Stimulated activated CD4-positive, alpha-beta T cell treated with anti-CD3 and anti-CD28 coated beads, TNF-alpha, amount 100 ng/mL, for 48 hours (primary cell): ENCODE data around the gene HDAC4.

ENCODE experiments used
- DNase-seq, 3 donors: peaks; one replicate each; pipeline ENCODE4 v3.0.0-alpha.2; 2020; ENCODE audit warnings: low read depth in 3 of 3

The HDAC4 gene

DNA sequence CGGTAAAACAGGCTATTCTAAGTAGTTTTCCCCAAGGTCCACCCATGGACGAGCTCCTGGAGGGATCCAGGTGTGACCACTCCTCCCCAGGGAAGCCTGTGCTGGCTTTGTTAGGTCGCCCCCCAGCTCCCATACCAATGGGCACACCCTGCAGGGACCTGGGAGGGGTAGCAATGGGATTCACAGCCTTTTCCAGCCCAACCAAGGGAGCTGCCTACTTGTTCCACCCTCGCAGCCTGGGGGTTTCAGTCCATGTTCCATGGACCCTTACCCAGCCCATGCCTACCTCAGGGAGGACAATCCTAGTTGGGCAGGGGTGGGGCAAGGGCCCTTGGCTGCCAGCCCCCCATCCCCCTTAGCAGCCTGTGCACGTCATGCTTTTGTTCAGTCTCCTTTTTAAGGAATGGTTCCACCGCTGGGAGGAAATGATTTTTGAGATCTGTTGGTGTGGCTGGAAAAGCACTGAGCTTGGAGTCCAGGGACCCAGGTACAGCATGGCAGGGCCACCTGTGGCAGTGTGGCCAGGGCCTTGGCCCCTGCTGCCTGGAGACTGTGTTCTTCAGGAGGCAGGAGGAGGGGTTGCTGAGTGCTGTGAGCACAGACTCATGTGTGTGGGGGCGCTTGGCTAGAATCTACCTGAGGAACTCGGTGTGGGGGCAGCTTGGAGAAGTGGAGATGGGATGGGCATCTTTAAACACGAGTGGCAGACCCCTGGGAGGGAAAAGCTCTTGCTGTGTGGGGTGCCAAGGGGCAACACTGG is 386.2 kb downstream of the HDAC4 start:
- no peak for DNase-seq

DNA sequence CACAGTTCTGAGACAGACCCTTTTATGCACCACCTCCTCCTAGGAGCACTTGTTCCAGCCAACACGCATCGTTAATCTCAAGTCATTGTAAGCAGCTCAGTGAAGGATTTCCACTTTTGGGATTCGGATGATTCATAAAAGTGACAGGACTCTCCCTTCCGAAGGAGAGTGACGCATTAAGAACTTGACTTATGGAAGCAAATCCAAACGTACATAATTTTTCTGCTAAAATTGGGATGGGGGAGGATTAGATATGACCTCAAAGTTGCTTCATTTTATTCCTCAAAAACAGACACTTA is 387.2 kb downstream of the HDAC4 start:
- no peak for DNase-seq

DNA sequence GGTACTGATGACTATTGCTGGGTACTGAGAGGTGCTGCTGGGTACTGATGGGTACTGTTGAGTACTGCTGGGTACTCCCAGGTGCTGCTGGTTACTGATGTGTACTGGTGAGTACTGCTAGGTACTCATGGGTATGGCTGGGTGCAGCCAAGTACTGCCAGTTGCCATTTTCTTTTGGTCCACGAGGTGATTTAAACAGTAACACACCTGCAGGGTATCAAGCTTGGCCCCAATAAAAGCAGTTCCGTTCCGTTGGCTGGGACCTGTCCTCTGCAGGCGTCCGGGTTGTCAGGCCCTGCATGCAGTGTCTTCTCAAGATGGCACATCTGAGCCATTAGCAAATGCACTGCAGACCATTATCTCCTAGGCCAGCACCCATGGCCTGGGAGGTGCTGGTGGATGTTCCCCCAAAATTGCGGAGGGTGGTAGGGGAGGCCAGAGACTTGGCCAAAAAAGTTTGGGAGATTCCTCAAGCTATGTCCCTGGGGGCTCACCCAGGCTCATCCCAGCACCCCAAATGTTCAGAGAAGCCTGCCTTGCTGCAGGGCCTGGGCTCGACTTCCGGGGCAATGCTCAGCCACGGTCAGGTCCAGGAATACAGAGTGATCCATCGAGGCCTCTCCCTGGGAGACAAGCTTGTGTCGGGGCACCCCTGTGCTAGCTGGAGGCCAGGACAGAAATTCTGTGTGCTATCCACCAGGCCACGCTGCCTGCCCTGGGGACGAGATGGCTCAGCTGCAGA is 387.7 kb downstream of the HDAC4 start:
- DNase-seq = no peak

DNA sequence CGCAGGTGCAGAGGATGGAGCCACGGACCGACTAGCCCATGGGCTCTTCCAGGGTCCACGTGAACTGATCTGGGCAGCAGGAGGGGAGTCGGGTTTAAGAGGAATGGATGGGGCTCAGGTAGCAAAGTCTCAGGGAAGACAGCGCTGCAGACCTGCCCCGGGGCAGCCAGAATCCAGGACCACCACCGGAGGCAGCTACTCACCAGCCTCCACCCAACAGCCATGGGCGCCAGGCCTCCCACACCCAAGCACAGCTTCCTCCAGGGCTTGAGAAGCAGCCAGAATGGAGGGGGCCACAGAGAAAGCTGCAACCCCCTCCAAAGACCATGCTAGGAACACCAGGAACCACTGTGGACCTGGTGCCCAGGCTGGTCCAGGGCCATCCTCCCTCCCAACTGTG is 388.6 kb downstream of the HDAC4 start:
- no peak for DNase-seq

DNA sequence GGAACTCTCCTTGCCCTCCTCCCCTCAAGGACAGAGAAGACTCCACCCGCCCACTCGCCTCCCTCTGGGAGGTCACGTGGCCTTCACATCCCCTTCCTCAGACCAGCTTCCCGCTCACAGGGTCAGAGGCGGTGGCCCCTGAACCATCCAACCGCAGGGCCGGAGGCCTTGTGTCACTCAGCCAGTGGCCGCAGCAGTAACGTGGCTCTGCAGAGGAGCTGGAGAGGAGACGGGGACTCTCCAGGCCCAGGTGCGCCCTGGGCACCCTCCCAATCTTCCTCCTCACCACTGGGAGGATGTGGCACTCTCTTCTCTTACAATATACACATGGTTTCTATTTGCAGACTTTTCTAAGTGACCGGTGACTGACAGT is 391.2 kb downstream of the HDAC4 start:
- no peak for DNase-seq

DNA sequence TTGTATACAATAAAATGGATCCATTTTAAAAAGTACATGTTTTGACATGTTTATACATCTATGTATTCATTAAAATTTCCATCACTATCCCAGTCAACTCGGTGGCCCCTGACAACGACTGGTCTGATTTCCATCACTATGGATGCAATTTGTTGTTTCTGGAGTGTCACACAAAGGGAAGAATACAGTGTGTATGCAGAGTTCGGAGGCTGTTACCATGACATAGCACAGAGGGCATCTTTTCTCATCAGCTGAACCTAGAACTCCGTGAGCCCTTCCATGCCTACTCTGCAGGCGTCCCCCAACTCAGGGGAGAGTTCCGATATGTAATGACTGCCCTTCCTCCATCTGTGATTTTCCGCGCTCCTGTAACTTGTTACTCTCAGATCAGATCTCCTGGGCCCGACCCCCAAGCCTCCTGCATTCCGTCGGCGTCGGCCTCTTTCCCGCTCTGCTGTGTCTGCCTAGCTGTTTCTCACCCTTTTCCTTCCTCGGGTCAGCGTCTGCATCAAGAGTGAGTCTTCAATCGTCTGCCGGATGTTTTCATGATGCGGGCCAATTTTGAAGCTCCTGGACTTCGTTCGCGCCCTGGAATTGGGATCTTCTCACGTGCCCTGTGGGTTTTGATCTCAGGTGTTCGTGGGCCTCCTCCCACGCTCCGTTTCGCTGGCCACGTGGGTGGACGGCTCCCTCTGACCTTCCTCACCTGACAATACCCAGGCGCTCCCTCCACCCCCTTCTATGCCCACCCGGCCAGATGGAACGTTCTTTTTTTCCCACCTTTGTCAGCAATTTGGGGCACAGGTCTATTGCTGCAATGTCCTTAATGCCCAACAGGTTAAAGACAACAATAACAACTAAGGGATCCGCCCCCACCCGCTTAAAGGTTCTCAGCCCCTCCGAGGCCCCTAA is 391.9 kb downstream of the HDAC4 start:
- DNase-seq = no peak

DNA sequence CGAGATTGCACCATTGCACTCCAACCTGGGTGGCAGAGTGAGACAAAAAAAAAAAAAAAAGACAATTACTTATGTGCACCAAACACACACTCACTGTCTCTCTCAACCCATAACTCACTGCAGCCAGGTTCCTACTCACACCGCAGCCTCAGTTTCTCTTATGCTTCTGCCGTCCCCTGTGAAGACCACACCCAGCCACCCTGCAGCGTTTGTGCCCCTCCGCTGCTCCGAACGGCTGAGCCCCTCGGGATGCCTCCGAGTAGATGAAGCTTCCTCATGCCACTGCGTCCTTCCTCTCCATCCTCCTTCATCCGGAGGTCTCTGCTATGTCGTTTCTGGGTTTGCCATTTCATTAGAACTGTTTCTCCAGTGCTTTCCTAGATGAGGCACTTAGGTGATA is 392.8 kb downstream of the HDAC4 start:
- DNase-seq = no peak

DNA sequence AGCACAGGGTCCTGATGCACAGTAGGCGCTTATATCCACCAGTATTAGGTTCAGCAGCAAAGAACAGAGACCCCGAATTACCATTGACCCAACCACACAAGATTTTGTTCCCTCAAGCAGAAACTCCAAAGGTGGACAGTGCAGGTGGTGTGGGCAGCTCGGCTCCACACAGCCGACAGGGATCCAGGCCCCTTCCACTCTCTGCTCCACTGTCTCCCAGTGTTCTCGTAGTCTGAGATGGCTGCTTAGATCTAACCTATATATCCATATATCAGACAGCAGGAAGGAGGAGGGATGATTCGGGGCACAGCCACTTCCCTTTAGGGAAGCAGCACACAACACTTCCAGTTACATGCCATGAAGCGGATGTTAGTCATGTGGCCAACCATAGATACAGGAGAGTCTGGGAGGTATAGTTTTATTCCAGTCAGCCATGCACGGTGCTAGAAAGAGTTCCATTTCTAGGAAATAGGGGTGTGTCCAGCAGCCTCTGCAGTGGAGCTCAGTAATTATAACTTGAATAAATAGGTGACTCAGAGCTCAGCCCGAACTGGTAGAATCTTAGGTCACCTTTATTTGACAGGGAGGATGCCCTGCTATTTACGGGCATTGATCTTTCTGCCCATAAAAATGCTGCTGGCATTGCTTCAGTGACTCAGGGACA is 394.1 kb downstream of the HDAC4 start:
- no peak for DNase-seq

DNA sequence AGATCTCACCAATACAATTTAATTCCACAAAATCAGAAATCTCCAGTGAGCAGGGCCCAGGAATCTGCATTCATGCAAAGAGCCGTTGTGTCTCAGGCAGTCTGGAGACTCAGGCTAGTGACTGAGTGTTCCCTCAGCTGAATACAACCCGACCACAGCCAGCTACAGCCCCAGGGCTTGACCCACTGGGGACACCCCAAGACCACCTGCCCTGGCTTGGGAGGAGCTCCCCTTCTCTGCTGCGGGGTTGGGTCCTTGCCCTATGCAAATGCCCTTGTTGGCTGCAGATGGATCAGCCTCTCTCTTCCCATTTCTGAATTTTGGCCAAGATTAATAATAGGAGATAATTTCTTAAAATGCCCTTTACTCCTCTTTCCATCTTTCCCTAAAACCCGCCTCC is 395.2 kb downstream of the HDAC4 start:
- no peak for DNase-seq

DNA sequence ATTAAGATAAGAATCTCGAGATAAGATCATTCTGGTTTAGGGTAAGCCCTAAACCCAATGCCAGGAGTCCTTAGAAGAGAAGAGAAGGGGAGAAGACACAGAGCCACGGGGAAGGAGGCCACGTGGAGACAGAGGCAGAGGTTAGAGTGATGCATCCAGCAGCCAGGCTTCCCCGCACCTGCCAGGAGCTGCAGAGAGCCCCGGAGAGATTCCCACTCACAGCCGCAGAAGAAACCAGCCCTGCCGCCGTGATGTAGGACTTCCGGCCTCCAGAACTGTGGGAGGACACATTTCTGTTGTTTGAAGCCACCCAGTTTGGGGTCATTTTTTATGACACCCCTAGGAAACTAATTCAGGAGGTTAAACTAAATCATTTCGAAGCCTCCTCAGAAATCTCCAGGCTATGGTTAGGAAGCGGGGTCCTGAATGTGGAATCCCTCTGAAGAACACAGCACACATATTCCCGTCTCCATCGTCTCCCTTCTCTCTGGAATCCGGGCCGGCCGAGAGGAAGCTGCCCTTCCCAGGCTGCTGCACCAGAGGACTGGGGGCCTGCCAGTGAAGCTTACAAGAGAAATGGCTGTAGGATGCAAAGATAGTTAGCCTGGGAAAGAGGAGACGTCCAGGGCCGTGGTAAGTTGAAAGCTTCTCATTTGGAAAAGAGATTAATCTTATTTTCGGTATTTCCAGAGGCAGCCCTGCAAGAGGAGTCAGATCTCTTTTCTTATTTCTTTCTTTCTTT is 396.4 kb downstream of the HDAC4 start:
- DNase-seq = no peak

DNA sequence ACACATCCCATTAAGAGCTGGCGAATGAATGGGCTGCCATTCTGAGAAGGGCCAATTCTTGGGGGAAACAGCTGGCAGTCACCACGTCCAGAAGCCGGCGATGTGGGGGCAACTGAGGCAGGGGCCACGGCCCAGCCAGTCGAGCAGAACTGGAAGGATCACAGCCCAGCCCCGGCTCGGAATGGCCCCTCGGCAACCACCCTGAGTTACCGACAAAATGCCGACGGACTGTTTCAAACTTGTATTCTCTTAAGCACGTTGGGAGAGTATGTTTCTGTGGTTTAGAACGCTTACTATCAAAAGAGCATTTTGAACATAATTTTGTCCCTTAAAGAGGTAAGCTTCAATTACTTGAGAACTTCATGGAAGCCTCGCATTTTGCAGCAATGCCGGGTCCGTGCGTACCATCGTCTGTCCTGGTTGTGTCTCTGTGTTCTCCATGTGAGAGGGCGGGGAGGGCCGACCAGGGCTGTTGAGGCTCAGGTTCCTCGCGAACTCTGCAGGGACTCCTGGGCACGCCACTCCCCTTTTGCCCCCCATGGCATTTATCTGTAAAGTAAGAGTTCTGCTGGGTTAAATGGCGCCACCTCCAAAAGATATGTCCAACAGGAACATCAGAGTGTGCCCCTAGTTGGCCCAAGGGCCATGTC is 397.1 kb downstream of the HDAC4 start:
- DNase-seq = no peak

DNA sequence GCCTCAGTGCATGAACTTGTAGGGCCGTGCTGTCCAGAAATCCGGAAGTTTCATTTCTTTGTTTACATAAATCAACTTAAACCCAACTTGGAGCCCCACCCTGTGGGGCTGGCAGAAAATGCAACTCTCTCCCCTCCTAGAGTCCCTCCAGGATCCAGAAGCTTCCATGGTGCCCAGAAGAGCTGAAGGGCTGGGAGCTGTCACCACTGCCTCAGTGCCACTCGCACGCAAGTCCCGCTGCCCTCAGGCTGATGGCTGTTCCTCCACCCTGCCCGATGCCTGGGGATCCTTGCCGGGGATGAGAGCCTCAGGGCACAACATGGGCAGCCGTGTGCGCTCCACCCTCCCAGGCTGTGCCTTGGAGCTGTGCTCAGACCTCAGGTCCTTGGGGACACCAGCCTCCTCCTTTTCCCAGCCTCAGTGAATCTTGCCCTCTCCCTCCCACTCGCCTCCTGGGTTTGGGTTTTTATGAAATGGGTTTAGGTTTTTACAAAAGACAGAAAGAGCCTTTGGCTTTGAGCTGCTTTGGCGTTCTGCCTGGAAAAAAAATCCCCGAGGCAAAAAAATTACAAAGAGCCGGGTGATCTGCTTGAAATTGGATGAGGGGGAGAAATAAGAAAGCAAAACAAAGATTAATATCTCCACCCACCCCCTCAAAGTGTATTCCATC is 397.7 kb downstream of the HDAC4 start:
- no peak for DNase-seq

DNA sequence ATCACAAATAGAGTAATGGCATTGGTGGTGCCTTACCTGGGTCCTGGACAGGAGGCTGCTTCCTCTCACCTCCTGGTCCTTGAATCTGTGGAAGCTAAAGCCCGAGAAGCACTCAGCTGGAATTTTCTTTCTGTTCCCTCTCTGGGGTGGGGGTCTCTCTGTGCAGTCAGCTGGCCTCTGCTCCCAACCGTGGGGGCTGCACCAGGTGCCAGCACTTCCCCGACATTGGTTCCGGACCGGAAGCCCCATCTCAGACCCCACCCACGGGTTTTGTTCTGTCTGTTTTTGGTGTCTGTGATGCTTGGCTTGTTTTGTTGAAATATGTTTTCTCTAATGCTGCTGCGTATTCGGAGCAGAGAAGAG is 398.2 kb downstream of the HDAC4 start:
- no peak for DNase-seq

DNA sequence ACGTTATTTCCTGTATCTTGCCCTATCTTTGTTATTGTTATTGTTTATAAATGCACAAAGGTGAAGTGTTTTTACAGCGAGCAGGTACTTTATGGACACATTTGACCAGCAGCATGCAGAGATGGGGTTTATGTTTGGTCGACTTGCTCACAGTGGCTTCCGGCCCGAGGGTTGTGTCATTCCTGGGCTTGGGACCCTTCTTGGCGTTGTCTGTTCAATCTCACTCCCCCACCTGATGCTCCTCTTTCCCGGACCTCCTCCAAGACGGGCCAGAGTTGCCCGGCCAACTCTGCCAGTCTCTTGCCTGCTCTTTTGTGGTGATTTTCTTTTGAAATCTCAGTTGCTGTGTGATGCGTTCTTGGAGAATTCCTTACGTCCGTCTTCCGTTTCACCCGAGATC is 399.0 kb downstream of the HDAC4 start:
- DNase-seq = no peak

DNA sequence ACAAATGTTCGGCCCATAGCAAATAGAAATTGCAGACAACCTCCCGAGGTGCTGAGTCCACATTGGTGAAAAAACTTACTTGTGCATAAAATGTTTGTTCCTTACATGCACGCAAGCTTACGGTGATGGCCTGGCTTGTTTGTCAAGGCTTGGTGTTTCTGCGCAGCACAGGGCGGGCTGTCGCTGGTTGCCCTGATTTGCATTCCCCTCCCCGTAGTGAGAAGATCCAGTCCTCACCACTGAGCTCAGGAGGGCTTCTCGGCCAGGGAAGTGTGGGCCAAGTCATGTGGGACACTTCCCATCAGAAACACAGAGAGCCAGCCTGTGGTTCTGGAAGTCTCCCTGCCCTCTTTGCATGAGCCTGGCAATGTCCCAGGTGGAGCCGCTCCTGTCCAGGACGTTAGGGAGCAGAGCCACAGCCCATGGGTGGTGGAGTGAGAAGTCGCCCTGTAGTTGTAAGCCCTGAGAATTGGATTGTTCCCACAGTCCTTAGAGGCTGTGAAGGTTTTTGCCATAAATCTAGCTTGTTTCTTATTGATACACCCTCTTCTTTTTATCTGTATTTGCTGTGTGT is 400.2 kb downstream of the HDAC4 start:
- DNase-seq = no peak

DNA sequence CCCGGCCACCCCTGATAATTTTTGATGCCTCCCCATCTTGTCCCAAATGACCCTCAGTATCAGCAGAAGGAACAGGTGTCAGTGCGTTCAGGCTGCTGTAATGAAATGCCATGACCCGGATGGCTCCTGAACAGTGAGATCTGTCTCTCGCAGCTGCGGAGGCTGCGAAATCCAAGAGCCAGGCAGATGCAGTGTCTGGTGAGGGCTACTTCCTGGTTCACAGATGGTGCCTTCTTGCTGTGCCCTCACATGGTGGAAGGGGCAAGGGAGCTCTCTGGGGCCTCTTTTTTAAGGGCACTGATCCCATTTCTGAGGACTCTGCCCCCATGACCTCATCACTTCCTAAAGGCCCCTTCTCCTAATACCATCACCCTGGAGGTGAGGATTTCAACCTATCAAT is 400.7 kb downstream of the HDAC4 start:
- DNase-seq = no peak

DNA sequence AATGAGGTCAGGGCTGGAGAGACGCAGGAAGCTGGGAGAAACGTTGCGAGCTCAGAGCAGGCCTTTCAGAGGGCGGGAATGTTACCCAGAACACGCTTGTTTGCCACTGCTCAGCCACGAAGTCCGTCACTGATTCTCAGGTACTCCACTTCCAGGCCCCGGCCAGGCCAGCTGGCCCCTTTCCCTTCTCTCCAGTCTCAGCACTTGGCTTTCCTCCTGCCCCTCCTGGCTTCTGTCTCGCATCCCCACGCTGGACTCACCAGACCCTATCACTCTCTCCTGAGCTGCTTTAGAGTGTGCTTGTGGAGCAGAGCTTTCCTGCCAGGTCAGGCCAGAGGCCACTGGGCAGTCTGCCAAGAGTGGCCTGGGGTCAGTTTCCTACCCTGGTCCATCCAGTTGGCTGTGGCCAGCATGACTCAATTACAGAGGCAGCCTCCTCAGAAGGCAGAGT is 401.5 kb downstream of the HDAC4 start:
- DNase-seq = no peak

DNA sequence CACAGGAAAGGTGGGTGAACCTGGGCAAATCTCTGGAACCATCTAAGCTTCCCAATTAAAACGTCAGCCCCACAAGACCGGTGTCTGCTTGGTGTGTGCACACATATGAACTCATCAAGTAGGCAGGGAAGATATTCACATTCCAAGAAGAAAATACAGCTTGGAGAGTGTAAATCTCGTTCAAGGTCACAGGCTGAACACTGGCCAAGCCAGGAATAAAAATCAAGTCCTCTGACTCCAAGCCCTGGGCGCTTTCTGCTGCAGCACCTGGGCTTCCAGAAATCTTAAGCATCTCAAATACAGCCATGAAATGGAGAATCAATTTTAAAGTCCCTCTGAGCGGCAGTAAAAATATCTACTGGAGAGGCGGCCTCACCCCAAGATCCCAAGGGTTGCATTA is 402.0 kb downstream of the HDAC4 start:
- DNase-seq = no peak
